ENCODE measurements around the gene MSH5. TPM values are rescaled to one million over a fixed set of nuclear protein-coding genes. Genes with fewer than 3 reads are reported as not detected.
"Not testable (repeated sequence)": the region's sequence is repeated elsewhere in the genome, so short reads cannot be mapped to it uniquely, and the experiment has no call there.

The MSH5 gene
- total RNA-seq, 6 donors from 2014 or later, result 7.3 to 52.4 (median 13.1) TPM

DNA sequence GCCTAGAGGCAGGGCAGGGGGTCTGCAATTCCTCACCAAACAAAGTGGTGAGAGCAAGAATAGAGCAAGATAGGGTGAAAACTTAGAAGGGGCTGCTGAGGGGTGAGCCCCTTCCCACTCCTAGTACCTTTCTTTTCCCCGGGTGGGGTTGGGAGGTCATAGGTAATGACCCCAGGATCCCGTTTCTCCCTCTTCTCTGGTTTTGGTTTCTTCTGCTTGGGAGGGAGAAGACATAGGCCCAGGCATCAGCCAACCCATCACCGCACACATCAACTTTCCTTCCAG is 52.2 kb downstream of the MSH5 start:
- WGBS, 2 donors, result 80 to 92% methylated on average over 3 of the region's 3 CpGs
- Histone ChIP-seq H3K9me3 (no peaks in the 10 kb centered on the region), H3K27me3 (no peaks in the 10 kb centered on the region), H3K27ac (peak overlapping the region in 1 of 4 donors; percentile 21), H3K4me3 (no peak overlapping the region), H3K4me1 (peaks cover 9 to 28% (median 17%) of the 10 kb centered on the region in 4 donors), H3K36me3 (peaks cover 0 to 32% (median 12%) of the 10 kb centered on the region in 4 donors)
- TF ChIP-seq EP300 (IDR thresholded peaks at IDR 0.05), result no peak
- no peak for TF ChIP-seq POLR2A (IDR thresholded peaks at IDR 0.05)
- TF ChIP-seq, protein P1, sequence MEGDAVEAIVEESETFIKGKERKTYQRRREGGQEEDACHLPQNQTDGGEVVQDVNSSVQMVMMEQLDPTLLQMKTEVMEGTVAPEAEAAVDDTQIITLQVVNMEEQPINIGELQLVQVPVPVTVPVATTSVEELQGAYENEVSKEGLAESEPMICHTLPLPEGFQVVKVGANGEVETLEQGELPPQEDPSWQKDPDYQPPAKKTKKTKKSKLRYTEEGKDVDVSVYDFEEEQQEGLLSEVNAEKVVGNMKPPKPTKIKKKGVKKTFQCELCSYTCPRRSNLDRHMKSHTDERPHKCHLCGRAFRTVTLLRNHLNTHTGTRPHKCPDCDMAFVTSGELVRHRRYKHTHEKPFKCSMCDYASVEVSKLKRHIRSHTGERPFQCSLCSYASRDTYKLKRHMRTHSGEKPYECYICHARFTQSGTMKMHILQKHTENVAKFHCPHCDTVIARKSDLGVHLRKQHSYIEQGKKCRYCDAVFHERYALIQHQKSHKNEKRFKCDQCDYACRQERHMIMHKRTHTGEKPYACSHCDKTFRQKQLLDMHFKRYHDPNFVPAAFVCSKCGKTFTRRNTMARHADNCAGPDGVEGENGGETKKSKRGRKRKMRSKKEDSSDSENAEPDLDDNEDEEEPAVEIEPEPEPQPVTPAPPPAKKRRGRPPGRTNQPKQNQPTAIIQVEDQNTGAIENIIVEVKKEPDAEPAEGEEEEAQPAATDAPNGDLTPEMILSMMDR (IDR thresholded peaks at IDR 0.05), result no peak
- TF ChIP-seq POLR2AphosphoS5 (IDR thresholded peaks at IDR 0.05), result no peak
- no peak for DNase-seq
- ATAC-seq (ENCODE audit: low FRiP score in 2 of 2), result no peak

DNA sequence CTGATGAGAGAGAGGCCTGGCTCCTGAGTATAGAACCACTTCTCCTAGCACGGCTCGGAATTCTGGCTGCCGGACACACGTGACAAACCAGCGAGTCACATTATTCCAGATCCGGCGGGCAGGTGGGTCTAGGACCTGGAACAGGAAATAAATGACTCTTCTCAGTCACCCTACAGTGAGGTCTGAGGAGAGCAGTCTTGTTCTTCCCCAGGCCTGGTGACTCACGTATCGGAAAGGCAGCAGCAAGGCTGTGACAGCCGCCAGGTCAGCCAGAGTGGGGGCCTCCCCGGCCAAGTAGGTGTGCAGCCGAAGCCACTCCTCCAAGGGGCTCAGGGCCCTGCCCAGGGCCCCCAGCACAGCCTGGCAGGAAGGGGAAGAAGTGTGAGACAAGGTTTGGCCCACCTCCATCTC is 53.0 kb downstream of the MSH5 start:
- Histone ChIP-seq H3K4me1 (peaks cover 9 to 28% (median 17%) of the 10 kb centered on the region in 4 donors), H3K4me3 (no peak overlapping the region), H3K36me3 (peaks cover 0 to 27% (median 12%) of the 10 kb centered on the region in 4 donors), H3K9me3 (no peaks in the 10 kb centered on the region), H3K27ac (peak overlapping the region in 1 of 4 donors; percentile 5), H3K27me3 (no peaks in the 10 kb centered on the region)
- WGBS, 2 donors, result 89 to 95% methylated on average over 7 to 12 of the region's 12 CpGs
- DNase-seq (peak in 1 of 2 donors; percentile 65), ATAC-seq (ENCODE audit: low FRiP score in 2 of 2) (no peak)
- TF ChIP-seq, protein P1 (IDR thresholded peaks at IDR 0.05), result no peak
- TF ChIP-seq POLR2AphosphoS5 (IDR thresholded peaks at IDR 0.05), result no peak
- TF ChIP-seq EP300 (IDR thresholded peaks at IDR 0.05), result no peak
- TF ChIP-seq POLR2A (IDR thresholded peaks at IDR 0.05), result no peak

DNA sequence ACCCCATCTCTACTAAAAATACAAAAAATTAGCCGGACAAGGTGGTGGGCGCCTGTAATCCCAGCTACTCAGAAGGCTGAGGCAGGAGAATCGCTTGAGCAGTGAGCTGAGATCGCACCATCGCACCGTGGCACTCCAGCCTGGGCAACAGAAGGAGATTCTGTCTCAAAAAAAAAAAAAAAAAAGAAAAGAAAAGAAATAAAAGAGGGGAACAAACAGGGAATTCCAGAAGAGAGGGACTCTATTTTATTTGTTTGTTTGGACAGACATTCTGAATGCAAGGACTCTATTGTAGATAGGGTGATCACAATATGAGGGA is 54.1 kb downstream of the MSH5 start:
- Histone ChIP-seq H3K36me3 (peaks cover 0 to 32% (median 12%) of the 10 kb centered on the region in 4 donors), H3K27ac (peak overlapping the region in 1 of 4 donors; percentile 95), H3K4me1 (peaks cover 9 to 28% (median 17%) of the 10 kb centered on the region in 4 donors)
- not testable (repeated sequence) for H3K9me3 ChIP-seq; DNase-seq; H3K4me3 ChIP-seq; ATAC-seq (ENCODE audit: low FRiP score in 2 of 2); H3K27me3 ChIP-seq
- WGBS, 2 donors, result 89 to 93% methylated on average over 6 of the region's 6 CpGs

DNA sequence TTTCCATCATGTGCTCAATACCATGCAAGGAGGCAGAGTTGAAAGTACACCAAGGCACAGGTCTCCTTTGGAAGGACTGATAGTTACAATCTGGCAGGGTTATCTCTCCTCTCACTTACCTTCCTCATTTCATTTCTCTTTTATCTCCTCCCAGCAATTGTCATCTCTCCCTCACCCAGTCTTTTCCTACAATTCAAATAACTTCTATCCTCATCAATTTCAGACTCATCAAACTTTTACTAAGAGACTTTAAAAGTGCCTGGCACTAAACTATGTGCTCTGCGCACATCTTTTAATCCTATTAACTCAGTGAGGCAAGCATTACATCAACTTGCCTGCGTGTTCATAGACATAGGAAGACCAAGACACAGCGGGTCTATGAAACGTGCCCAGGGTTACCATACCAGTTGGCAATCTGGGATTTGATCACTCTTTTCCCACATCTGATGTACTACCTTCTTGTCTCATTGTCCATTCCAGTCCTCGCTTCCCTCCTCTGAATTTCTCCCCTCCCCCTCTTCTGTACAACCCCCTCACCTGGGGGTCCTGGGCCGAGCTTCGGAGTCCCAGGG is 54.6 kb downstream of the MSH5 start:
- no peak for TF ChIP-seq POLR2AphosphoS5 (IDR thresholded peaks at IDR 0.05)
- TF ChIP-seq, protein P1 (IDR thresholded peaks at IDR 0.05), result no peak
- TF ChIP-seq EP300 (IDR thresholded peaks at IDR 0.05), result no peak
- TF ChIP-seq POLR2A (IDR thresholded peaks at IDR 0.05), result no peak
- no peak for DNase-seq
- H3K27me3 ChIP-seq, result no peaks in the 10 kb centered on the region
- H3K4me1 ChIP-seq, result peaks cover 9 to 28% (median 17%) of the 10 kb centered on the region in 4 donors
- H3K36me3 ChIP-seq, result peaks cover 0 to 30% (median 11%) of the 10 kb centered on the region in 4 donors
- ATAC-seq (ENCODE audit: low FRiP score in 2 of 2), result no peak
- H3K4me3 ChIP-seq, result peak overlapping the region in 3 of 4 donors; percentile 62 to 100 (median 97)
- peak overlapping the region; percentile 87 to 98 (median 95) for H3K27ac ChIP-seq
- 26 to 34% methylated on average over 7 of the region's 7 CpGs for WGBS, 2 donors
- H3K9me3 ChIP-seq, result no peaks in the 10 kb centered on the region

DNA sequence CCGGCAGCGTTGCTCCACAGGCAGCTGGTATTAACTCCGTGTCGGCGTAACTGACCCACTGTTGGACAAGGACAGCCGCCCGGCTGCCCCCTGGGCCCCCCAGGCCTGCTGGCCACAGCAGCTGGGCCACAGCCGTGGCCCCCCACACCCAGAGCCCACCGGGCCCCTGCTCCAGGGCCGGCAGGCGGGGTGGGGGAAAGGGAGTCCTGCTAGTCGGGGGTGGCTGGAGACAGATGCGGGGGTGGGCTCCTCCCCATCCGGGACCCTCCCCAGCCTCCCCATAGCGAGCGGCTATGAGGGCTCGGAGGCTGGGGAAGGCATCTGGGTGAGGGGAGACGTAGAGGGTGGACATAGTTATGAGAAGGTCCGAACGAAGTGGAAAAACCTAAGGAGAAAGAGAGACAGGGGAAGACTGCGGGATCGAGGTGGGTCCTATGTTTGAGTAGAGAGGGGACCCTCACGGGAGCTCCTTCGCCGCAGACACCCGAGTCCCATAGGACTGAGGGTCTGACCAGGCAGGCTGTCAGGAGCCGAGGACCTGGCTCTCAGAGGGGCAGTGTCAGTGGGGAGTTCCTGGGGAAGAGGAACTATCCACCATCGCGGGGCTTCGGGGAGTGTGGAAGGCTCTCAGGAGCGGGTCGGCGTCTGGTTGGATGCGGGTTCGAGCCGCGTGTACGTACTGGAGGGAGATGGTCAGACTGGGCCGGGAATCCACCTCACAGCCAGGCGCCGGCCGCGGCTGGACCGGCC is 55.2 kb downstream of the MSH5 start:
- peaks cover 9 to 28% (median 17%) of the 10 kb centered on the region in 4 donors for H3K4me1 ChIP-seq
- TF ChIP-seq POLR2A (IDR thresholded peaks at IDR 0.05) (peak in 1 of 4 donors; percentile 27), POLR2AphosphoS5 (IDR thresholded peaks at IDR 0.05) (no peak)
- TF ChIP-seq, protein P1 (IDR thresholded peaks at IDR 0.05), result no peak
- 3% methylated on average over 20 to 38 of the region's 44 CpGs for WGBS, 2 donors
- peak overlapping the region; percentile 87 to 98 (median 95) for H3K27ac ChIP-seq
- peak overlapping the region; percentile 62 to 100 (median 94) for H3K4me3 ChIP-seq
- H3K27me3 ChIP-seq, result no peaks in the 10 kb centered on the region
- no peaks in the 10 kb centered on the region for H3K9me3 ChIP-seq
- peaks cover 0 to 27% (median 10%) of the 10 kb centered on the region in 4 donors for H3K36me3 ChIP-seq
- ATAC-seq (ENCODE audit: low FRiP score in 2 of 2), result peak; percentile 7 to 12
- peak in 1 of 2 donors; percentile 84 for DNase-seq
